Astrocyte (in vitro differentiated cells and primary cell): ENCODE measurements around the gene CHRNA4.

ENCODE experiments used
- EZH2 ChIP-seq: IDR thresholded peaks from 2 replicates; pipeline ENCODE4 v1.6.1; 2012; ENCODE audit warnings: mild to moderate bottlenecking, low read length, inconsistent platforms; ENCODE audit not compliant: insufficient read depth
- TF ChIP-seq, protein P1 (sequence below): IDR thresholded peaks from 2 replicates; pipeline ENCODE4 v1.5.1; 2011; ENCODE audit warnings: low read depth, mild to moderate bottlenecking, inconsistent platforms, low read length, moderate library complexity; ENCODE audit not compliant: insufficient read depth

GRCh38 chr20:63328718-63329275 is 32.4 kb downstream of the CHRNA4 start:
- TF ChIP-seq, protein P1, sequence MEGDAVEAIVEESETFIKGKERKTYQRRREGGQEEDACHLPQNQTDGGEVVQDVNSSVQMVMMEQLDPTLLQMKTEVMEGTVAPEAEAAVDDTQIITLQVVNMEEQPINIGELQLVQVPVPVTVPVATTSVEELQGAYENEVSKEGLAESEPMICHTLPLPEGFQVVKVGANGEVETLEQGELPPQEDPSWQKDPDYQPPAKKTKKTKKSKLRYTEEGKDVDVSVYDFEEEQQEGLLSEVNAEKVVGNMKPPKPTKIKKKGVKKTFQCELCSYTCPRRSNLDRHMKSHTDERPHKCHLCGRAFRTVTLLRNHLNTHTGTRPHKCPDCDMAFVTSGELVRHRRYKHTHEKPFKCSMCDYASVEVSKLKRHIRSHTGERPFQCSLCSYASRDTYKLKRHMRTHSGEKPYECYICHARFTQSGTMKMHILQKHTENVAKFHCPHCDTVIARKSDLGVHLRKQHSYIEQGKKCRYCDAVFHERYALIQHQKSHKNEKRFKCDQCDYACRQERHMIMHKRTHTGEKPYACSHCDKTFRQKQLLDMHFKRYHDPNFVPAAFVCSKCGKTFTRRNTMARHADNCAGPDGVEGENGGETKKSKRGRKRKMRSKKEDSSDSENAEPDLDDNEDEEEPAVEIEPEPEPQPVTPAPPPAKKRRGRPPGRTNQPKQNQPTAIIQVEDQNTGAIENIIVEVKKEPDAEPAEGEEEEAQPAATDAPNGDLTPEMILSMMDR, result no peak
- TF ChIP-seq EZH2, result no peak
